ENCODE results near the gene PCLO.
"Not testable (repeated sequence)": the region's sequence is repeated elsewhere in the genome, so short reads cannot be mapped to it uniquely, and the experiment has no call there.

PCLO gene

DNA sequence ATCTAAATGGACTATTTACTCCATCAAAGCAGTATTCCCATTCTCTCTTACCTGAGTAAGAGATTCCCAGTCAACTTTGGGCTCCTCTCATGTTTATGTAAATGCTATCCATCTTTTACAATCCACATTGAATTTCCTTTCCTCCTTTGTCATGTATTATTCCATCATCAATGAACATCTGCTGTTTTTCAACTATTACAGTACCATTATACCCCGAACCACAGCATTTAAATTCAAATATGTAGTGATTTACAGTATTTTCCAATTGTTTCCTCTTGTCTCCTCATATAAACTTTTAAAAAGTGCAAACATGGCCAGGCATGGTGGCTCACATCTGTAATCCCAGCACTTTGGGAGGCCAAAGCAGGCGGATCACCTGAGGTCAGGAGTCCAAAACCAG is 20.3 kb downstream of the PCLO start:
- DNase-seq (ENCODE audit: low read depth in 2 of 2): no peak

DNA sequence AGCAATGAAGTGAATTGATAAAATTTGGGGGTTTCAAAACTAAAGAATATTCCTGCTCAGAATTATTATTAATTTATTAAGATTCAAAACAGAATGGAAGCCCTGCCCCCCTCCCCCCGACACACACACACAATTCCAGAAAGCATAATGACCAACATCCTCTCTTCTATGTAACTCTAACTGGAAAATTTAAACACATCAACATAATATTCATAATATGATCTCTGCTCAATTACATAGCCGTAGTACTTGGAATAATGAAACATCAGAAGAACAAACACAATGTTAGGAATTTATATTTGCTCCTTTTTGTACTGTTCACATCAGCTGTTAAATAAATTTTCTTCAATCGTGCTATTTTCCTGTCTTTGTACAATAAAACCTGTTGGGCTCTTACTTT is 20.8 kb downstream of the PCLO start:
- DNase-seq (ENCODE audit: low read depth in 2 of 2): no peak

DNA sequence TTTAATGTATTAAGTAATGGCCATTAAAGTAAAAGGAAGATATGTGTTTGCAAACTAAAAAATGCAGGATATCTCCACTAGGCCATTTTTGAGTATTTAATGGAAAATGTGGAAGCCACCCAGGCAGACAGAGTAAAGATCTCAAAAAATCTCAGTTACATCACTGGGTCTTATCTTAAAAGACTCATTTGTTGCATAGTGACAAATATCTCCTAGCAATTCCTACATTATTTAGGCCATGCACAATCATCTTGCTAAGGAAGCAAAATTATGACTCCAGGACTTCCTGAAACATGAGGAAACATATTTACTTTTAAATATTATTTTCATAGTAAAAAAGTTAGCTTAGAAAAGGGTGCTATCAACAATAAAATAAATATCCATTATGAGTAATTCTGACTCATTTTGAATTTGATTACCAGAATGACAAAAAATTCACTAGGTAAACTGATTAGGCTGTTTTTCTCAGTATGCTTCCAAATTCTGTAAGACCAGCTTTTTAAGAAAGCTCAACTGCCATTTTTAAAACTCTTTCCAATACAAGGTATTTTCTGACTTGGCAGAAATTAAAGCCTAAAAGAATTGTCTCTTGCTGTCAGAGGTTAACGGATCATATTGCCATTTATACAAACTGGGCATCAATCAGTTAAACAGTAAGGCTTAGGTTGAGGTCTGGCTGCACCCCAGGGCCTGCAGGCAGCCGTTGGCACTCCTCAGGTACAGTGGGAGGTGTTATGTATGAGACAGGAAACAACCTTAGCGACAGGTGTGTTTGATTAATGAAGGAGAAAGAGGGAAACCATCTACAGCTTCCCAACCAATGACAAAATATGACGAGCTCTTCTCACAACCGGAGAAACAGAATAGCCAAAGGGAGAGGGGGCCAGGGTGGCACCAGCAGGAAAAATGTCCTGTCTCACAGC is 31.8 kb downstream of the PCLO start:
- DNase-seq (ENCODE audit: low read depth in 2 of 2): no peak

DNA sequence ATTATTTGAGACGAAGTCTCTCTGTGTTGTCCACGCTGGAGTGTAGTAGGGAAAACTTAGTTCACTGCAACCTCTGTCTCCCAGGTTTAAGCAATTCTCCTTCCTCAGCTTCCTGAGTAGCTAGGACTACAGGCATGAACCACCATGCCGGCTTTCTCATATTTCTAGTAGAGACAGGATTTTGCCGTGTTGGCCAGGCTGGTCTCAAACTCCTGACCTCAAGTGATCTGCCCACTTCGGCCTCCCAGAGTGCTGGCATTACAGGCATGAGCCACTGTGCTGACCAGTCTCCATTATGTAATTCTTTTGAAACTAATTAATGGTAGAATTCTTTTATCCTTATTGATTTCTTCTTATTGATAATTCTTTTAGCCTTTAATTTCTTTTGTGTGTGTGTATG is 32.5 kb downstream of the PCLO start:
- DNase-seq (ENCODE audit: low read depth in 2 of 2): no peak

DNA sequence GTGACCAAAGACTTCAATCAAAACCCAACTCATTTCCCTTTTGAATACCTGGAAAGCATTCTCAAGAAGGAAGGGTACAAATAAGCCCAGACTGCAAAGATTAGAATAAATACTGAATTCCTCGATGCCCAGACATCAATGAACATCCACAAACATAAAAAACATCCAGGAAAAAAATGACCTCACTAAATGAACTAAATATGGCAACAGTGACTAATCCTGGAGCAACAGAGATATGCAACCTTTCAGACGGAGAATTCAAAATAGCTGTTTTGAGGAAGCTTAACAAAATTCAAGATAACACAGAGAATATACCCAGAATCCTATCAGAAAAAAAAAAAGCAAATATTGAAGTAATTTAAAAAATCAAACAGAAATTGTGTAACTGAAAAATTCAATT is 43.2 kb downstream of the PCLO start:
- no peak for DNase-seq (ENCODE audit: low read depth in 2 of 2)

DNA sequence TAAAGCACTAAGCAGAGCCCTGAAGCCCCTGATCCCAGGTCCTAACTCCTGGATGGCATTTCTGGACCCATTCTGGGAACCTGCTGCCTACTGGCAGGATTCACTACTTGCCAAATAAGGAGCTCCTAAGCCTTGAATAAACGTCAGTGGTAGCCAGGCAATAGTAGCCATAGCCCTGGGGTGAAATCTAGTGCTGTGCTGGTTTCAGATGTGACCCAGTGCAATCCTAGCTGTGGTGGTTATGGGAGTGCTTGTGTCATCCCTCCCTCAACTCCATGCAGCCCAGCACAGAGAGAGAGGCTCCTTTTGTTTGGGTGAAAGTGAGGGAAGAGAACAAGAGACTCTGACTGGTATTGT is 43.7 kb downstream of the PCLO start:
- DNase-seq (ENCODE audit: low read depth in 2 of 2): no peak

DNA sequence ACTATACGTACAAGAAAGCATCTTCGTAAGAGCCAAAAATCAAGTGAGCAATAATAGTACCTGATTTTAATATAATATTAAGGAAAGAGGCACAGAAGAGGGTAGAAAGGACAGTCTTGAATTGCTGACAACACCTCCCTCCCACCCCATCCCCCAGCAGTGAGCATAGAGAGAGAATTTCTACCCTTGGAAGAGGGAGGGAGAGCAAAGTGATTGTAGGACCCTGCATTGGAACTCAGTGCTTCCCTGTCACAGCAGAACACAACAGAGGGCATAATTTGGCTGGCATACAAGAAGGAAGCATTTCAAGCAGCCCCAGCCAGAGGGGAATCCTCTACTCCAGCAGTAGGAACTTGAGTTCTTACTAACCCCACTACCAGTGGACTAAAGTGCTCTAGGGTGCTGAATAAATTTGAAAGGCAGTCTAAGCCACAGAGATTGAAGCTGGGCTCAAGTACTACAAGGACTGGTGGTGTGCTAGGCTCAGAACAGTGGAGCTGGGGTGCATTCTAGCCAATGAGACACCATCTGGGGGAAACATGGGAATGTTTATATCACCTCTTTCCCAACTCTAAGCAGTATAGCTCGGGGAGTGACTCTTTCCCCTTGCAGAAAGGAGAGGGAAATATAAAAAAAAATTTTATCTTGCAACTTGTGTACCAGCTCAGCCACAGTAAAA is 44.2 kb downstream of the PCLO start:
- DNase-seq (ENCODE audit: low read depth in 2 of 2): no peak

DNA sequence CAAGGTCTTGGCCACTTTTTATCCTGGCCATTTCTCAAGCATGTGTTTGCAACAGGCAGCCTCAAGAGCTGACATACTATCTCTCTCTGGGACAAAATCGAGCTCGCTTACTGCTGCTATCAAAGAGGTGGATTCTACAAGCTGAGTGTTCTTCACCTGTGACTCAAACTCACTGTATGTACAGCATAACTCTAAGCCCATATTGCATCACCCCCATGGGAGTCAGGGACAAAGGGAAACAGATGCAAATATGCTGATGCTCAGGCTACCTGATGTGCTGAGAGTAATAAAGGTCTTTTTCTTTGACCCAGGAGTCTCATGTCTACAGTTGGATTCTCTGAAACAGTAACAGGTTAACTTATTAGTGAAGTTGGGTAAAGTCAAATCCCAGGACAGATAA is 45.2 kb downstream of the PCLO start:
- no peak for DNase-seq (ENCODE audit: low read depth in 2 of 2)

DNA sequence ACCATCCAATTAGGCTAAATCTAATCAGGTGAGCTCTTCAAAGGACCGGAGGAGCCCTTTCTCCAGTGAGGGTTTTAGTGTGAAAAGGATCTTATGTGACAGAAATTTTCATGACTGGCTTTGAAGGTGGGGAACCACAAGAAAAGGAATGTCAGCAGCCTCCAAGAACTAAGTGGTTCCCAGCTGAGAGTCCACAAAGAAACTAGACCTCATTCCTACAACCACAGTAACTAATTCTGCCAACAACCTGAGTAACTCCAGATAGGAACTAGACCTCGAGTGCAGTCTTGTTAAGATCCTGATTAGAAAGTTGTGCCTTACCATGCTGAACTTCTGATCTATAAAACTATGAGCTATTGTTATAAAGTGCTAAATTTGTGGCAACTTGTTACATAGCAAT is 51.3 kb downstream of the PCLO start:
- no peak for DNase-seq (ENCODE audit: low read depth in 2 of 2)

DNA sequence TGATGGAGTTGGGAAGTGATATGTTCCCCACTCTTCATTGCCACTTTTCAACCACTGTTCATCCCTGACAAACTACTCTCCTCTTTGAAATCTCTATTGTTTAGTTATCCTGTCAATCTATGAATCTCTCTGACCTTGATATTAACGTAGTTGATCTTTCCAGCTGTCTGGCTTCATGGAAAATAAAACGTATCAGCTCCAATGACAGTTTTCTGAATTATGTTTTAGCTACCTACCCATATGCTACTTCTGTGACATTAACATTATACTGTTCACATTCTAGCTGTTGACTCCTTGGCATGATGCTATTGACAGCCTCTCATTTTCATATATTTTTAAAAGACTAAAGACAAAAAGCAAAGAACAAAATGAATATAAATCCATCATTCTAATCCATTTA is 53.3 kb downstream of the PCLO start:
- no peak for DNase-seq (ENCODE audit: low read depth in 2 of 2)

DNA sequence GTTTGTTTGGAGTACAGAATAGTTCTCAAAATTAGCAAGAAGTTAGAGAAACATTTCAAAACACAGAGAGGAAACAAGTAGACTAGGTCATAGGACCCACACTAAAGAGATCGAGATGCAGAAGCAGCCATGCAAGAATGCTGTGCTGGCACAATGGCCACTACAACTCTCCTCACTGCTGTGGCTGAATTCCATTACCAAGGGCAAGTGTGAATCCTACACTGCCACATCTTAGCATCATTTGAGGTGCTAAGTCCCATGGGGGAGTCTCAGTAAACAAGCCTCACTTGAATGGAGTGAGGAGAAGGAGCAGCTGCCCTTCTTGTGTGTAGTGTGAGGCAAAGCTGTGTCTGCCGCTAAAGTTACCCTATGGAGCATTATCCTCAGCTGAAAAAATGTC is 56.7 kb downstream of the PCLO start:
- no peak for DNase-seq (ENCODE audit: low read depth in 2 of 2)

DNA sequence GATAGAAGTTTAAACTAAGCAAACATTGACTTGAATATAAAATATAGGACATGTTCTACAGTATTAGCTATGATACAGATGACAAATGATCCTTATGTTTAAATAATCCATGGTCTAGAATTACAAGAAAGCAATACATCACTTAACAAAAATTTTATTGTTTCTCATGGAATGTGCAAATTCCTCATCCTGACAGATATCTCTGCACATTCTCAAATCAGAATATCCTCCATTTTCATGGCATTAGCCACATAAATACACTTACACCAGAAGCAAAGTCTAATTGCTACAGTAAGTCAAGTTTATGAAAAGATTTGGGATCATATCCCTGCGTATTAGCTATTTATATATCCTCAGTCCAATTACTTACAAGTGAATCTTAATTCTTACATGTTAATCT is 57.6 kb downstream of the PCLO start:
- DNase-seq (ENCODE audit: low read depth in 2 of 2): no peak

DNA sequence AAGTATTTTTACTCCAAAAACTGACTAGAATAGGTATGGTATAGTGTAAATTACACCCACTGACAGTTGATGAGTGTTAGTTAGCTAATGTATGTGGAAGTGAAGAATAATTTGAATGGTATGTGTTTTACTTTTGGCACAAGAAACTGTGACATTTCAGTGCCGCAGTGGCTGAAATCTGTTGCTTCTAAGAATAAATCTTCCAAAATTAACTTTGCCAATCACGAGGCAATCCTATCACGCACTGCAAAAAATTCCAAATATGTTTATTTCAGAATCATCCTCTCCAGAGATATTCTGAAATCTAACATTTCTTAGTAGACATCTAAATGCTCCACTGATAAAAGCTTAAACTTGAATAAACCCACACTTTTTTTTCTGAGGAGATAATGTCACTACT is 61.2 kb downstream of the PCLO start:
- DNase-seq (ENCODE audit: low read depth in 2 of 2): no peak

DNA sequence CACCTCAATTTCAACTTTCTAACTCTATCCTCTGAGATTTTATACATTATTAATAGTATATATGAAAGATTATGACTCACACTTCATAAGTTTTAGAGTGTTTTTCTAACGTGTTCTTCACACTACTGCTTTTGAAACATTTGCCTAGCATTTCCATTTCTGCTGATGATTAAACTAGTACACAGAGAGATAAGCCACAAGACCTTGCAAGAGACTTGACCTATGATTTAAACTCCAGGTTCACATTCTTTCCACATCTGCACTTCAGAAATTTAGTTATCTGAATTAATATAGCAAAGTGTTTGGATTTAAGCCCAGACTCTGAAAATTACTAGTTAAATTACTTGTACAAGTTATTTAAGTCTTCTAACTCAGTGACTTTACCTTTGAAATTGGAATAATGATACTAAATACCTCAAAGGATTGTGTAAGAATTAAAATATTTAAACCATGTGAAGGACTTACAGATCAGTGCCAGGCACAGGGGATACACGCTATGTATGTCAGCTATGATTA is 66.6 kb downstream of the PCLO start:
- DNase-seq (ENCODE audit: low read depth in 2 of 2): no peak

DNA sequence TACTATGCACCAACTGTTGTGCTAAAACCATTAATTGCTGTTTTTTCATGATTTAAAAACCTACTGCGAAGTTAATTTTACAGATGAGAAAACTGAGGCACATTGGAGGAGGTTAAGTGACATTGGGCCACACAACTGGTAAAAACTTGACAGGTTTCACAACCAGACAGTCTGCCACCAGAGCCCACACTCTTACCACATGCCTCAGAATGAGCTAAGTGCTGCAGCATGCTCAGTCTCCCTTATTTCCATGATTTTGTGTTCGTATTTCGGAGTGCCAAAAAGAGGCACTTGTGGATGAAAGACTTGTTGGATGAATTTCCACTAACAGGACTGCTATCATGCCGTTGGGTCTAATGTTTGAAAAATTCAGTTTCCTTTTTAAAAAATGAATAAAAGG is 77.4 kb downstream of the PCLO start:
- DNase-seq (ENCODE audit: low read depth in 2 of 2): no peak

DNA sequence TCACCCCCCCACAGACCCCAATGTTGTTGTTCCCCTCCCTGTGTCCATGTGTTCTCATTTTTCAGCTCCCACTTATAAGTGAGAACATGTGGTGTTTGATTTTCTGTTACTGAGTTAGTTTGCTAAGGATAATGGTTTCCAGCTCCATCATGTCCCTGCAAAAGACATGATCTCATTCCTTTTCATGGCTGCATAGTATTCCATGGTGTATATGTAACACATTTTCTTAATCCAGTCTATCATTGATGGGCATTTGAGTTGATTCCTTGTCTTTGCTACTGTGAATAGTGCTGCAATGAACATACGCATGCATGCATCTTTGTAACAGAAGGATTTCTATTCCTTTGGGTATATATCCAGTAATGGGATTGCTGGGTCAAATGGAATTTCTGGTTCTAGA is 82.8 kb downstream of the PCLO start:
- not testable (repeated sequence) for DNase-seq (ENCODE audit: low read depth in 2 of 2)

DNA sequence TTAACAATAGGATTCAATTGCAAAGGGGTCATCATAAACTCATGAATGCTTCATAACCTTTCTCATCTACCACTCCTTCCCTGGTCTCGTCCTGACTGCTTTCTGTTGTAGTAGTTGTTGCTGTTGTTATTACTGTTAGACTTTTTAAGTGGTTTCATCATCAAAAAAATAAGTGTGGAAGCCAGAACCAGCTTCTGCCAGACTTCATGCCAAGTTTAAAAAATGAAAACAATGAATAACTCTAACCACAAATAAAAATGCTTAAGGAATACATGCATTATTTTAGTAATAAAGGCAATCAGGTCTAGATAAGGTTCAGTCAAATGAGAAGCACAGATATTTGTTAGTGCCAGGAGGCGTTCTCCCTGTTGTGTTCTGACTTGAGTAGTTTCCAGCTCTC is 85.4 kb downstream of the PCLO start:
- DNase-seq (ENCODE audit: low read depth in 2 of 2): no peak

DNA sequence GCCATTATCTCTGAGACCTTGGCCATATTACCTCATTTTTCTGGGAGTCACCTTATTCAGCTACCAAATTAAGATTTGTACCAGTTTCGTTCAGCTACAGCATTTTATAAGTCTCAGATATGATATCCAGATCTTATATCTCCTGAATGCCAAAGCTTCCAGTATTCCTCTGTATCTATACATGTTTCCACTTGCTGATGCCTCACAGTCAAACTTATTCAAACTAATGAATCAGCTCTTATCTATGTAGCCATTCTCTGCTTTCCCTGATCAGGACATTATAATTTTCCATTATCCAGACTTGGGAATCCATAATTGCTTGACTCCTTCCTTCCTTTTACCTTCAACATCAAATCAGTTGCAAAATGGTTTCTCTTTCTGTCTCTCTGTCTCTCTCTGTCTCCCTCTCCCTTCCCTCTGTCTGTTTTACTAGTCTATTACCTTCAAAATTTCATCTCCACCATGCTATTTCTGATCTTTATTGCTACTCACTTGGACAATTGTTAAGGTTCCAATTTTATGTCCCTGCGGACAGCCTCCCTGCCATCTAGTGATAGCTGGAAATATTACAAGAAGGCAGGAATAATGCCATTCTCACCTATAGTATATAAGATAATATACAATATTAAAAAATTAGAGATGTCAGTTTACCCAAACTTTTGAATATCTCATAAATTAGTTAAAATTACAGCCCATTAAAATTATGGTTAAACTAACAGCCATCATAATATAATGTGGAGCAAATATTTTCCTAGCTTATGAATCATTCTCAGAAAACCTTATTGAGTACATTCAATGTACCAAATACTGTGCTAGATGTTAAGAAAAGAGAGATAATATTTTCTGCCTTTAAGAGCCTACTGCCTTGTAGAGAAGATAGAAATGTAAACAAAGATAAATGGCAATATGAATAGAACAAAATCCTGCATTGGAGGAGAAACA is 89.8 kb downstream of the PCLO start:
- DNase-seq (ENCODE audit: low read depth in 2 of 2): no peak

DNA sequence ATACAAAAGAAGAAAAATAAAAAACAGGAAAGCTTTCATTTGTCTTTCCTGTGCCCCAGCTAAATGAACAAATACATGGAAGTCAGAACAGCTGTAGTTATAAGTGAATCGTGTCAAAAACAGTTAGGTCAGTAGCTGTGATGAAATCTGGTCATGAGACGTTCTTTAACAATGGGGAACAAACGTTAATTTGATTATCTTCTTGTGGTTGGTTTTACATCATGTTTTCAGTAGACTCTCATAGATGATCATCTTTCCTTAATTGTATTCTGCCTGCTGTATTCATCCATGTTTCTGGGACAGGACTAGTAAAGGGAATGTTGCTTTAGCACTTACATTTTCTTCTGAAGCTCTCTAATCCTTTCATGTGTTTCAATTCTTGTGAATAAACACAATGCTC is 97.0 kb downstream of the PCLO start:
- no peak for DNase-seq (ENCODE audit: low read depth in 2 of 2)

DNA sequence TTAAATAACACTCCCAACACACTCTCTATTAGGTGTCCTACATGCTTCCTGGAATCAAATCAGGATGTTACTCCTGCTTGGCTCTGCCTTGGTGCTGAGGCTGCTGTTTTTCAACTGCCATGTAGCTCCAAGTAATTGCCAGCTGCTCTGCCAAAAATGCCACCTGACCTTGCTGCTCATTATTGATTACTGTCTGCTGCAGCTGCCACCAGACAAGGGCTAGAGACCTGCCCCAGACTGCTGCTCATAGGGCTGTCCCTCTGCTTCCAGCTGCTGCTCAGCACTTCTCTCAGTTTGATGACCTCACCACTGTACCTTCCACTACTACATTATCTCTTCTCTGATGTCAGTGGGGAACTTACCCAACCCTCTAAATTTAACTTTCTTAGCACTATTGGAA is 102.5 kb downstream of the PCLO start:
- DNase-seq (ENCODE audit: low read depth in 2 of 2): no peak

DNA sequence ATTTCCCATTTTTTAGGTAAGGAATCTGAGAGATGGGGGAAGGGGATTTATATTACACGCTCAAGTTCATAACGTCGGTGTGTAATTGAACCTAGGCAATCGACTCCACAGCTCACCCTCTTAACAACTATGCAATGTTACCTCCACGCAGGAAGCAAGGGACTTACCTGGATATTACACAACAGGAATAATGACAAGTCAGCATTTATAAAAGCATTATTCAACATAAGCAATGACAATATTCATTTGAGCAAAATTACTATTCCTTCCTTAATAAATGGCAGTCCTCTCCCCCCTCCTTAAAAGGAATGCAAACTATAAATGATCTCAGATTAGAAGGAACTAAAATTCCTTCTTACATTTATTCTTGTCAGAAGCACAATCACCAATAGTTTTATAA is 104.0 kb downstream of the PCLO start:
- DNase-seq (ENCODE audit: low read depth in 2 of 2): no peak

DNA sequence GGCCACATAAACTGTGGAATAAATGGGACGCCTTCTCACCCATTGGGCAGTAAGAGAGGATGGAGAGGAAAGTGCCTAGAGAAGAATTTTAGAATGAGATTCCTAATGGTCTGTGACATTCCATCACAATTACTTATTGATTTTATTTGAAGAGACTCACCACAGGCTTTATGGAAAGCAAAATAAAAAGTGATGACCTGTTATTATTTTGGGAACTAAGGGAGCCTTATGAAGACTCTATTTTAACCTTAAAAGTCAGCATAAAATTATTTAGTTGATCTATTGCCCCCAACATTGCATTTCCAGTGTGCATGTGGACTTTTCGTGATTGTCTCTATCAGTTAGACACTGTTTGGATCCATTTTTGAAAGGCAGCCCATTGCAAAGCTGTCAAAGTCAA is 107.5 kb downstream of the PCLO start:
- no peak for DNase-seq (ENCODE audit: low read depth in 2 of 2)
